ENCODE measurements around the gene TUFT1.
"Not testable (repeated sequence)": the region's sequence is repeated elsewhere in the genome, so short reads cannot be mapped to it uniquely, and the experiment has no call there.

Gene TUFT1

DNA sequence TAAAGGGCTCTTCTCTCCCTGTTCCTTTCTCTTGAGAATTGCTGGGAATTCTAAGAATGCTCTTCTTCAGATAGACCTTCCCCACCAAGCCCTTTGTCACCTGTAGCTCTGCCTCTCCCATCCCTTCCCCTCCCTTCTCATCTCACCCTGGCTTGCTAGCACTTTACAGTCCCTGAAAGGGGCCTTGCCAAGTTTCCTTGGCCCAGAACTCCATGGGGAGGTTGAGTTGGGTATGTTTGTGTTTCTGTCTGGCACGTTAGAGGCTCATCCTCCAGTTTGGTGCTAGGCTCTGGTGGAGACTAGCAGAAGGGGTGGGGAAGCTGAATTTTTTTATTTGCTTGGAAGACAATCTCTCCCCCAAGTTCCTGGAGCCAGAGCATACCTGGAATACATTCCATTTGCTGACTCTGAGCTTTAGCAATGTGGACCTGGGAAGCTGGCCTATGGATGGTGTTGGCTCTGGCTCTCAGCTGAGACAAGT lies 24.0 kb upstream of the TUFT1 start:
- TF ChIP-seq, protein P1, sequence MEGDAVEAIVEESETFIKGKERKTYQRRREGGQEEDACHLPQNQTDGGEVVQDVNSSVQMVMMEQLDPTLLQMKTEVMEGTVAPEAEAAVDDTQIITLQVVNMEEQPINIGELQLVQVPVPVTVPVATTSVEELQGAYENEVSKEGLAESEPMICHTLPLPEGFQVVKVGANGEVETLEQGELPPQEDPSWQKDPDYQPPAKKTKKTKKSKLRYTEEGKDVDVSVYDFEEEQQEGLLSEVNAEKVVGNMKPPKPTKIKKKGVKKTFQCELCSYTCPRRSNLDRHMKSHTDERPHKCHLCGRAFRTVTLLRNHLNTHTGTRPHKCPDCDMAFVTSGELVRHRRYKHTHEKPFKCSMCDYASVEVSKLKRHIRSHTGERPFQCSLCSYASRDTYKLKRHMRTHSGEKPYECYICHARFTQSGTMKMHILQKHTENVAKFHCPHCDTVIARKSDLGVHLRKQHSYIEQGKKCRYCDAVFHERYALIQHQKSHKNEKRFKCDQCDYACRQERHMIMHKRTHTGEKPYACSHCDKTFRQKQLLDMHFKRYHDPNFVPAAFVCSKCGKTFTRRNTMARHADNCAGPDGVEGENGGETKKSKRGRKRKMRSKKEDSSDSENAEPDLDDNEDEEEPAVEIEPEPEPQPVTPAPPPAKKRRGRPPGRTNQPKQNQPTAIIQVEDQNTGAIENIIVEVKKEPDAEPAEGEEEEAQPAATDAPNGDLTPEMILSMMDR (IDR thresholded peaks at IDR 0.05; ENCODE audit: insufficient read depth, low read depth, low read length, missing control alignments), result no peak
- no peak overlapping the region for H3K4me3 ChIP-seq (ENCODE audit: low read depth, low read length)
- no peak for DNase-seq (ENCODE audit: low read depth)

DNA sequence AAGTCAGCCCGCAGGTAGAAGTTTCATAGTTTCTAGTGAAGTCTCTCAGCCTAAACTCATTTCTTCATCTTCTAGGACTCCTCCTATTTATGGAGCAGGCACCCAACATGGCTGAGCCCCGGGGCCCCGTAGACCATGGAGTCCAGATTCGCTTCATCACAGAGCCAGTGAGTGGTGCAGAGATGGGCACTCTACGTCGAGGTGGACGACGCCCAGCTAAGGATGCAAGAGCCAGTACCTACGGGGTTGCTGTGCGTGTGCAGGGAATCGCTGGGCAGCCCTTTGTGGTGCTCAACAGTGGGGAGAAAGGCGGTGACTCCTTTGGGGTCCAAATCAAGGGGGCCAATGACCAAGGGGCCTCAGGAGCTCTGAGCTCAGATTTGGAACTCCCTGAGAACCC lies 21.7 kb upstream of the TUFT1 start:
- no peak for DNase-seq (ENCODE audit: low read depth)
- TF ChIP-seq, protein P1 (IDR thresholded peaks at IDR 0.05; ENCODE audit: insufficient read depth, low read depth, low read length, missing control alignments), result no peak
- no peak overlapping the region for H3K4me3 ChIP-seq (ENCODE audit: low read depth, low read length)

DNA sequence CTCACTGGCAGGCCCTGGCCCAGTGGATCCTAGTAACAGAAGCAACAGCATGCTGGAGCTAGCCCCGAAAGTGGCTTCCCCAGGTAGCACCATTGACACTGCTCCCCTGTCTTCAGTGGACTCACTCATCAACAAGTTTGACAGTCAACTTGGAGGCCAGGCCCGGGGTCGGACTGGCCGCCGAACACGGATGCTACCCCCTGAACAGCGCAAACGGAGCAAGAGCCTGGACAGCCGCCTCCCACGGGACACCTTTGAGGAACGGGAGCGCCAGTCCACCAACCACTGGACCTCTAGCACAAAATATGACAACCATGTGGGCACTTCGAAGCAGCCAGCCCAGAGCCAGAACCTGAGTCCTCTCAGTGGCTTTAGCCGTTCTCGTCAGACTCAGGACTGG lies 21.2 kb upstream of the TUFT1 start:
- H3K4me3 ChIP-seq (ENCODE audit: low read depth, low read length), result no peak overlapping the region
- TF ChIP-seq, protein P1 (IDR thresholded peaks at IDR 0.05; ENCODE audit: insufficient read depth, low read depth, low read length, missing control alignments), result no peak

DNA sequence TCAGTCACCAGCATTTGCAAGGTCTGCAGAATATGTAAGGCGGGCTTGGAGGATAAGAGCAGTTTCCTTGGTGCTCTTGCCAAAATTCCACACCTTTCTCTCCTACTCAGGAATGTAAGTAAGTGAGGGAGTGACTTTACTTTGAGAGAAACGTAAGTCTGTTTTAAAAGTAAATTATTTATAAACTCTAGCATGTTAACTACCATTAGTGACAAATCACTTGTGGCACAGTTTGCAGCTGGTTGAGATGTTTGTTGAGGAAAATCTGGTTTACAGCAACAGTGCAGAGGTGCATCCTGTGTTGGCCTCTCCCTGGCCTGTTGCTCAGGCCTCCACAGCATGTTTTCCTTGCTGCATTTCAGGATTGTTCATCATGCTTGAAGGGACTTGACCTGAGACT lies 20.4 kb upstream of the TUFT1 start:
- TF ChIP-seq, protein P1 (IDR thresholded peaks at IDR 0.05; ENCODE audit: insufficient read depth, low read depth, low read length, missing control alignments), result no peak
- DNase-seq (ENCODE audit: low read depth), result no peak
- no peak overlapping the region for H3K4me3 ChIP-seq (ENCODE audit: low read depth, low read length)

More for the DNA sequence above, 21.2 kb upstream of the TUFT1 start:
- no peak for DNase-seq (ENCODE audit: low read depth)

DNA sequence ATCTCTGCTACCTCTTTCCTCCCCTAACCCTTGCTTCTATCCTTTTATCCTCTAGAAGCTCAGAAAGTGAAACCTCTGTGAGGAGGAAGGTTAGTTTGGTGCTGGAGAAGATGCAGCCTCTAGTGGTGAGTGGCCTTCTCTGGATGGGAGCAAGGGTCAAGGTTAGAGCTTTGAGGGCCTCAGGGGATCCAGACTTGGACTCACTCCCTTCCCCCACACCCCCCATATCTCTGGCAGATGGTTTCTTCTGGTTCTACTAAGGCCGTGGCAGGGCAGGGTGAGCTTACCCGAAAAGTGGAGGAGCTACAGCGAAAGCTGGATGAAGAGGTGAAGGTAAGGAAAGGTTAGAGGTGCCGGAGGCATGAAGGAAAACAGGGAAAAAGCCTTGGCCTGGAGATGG lies 19.8 kb upstream of the TUFT1 start:
- TF ChIP-seq, protein P1 (IDR thresholded peaks at IDR 0.05; ENCODE audit: insufficient read depth, low read depth, low read length, missing control alignments), result peak; percentile 36
- no peak for DNase-seq (ENCODE audit: low read depth)
- no peak overlapping the region for H3K4me3 ChIP-seq (ENCODE audit: low read depth, low read length)

DNA sequence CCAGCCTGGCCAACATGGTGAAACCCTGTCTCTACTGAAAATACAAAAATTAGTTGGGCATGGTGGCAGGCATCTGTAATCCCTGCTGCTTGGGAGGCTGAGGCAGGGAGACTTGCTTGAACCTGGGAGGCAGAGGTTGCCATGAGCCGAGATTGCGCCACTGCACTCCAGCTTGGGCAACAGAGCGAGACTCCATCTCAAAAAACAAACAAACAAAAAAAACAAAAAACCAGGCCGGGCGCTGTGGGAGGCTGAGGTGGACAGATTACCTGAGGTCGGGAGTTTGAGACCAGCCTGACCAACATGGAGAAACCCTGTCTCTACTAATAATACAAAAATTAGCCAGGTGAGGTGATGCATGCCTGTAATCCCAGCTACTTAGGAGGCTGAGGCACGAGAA lies 17.7 kb upstream of the TUFT1 start:
- H3K4me3 ChIP-seq (ENCODE audit: low read depth, low read length); DNase-seq (ENCODE audit: low read depth): not testable (repeated sequence)

DNA sequence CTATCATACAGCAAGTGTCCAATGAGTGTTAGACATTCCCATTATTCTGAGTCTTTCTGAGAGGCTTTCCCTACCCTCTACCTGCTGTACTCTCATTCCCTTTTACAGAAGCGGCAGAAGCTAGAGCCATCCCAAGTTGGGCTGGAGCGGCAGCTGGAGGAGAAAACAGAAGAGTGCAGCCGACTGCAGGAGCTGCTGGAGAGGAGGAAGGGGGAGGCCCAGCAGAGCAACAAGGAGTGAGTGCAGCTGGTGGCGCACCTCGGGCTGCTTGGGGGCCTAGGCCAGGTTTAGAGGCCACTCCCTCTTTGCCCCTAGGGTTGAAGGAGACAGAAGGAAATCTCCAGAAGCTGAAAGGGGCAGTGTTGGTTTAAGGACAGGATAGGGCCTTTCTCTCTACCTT lies 16.8 kb upstream of the TUFT1 start:
- TF ChIP-seq, protein P1 (IDR thresholded peaks at IDR 0.05; ENCODE audit: insufficient read depth, low read depth, low read length, missing control alignments), result no peak
- no peak overlapping the region for H3K4me3 ChIP-seq (ENCODE audit: low read depth, low read length)
- no peak for DNase-seq (ENCODE audit: low read depth)

All from GM12865 (cell line).